ENCODE results near the gene ASB7. TPM values are rescaled to one million over a fixed set of nuclear protein-coding genes. Genes with fewer than 3 reads are reported as not detected.

The ASB7 gene
- 18.0 and 19.9 TPM in 2 replicates for total RNA-seq

DNA sequence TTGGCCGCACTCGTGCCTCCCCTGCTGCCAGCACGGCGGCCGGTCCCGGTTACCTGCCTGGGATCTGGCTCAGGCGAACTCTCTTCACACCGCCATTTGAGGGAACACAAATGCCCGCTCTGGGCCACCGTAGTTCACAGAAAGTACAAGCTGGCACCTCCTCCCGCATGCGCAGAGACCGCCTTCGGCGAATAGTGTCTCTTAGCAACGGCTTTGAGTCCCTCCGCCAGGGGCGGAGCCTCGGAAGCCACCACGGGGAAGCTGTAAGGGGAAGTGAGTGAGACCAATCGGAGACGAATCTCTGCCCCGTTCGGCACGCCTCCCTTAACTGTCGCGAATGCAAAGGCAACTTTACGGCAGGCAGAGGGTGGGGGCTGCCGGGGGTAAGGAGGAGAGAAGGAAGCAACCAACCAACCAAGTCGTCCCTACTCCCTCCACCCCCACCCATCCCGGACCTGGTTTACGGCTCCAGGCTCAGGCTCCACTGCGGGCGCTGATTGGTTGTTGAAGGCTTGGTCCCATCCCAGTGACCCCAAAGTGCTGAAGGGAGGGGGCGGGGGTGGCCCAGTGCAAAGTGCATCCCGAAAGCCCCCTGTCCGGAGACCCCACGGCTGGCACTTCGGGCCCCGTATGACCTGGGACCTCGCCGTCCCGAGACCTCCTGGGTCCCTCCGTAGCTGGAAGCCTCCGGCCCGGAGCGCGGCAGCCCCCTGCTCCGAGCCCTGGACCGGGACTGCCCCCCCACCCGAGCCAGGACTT lies at the start of gene ASB7, which contains the start of gene LINS1:
Gene ASB7 (plus strand): TSS at position 526 of the 759 bp plus-strand sequence. CDS start 9,628 bp downstream, outside the sequence.
Gene LINS1 (minus strand): TSS at position 121 of the 759 bp plus-strand sequence. CDS start 21,342 bp downstream, outside the sequence.
- DNase-seq (ENCODE audit: low spot score) = peak; percentile 100
- Mint-ChIP-seq H3K4me1 (ENCODE audit: low read depth) (peaks cover 50% of the 10 kb centered on the region), H3K4me3 (ENCODE audit: low read depth) (no peak within 1 kb of the TSS), H3K9me3 (no peaks in the 10 kb centered on the region), H3K27ac (no peak within 1 kb of the TSS), H3K36me3 (ENCODE audit: low read depth) (peaks cover 45% of the 10 kb centered on the region), H3K27me3 (ENCODE audit: low read depth) (no peaks in the 10 kb centered on the region)
- intact Hi-C loops (cut with micrococcal nuclease) = loop anchor here (5.0 kb wide), 5 partner anchors 520 to 1350 kb away; partner anchors contain the start of genes CHSY1, LRRC28, LYSMD4 and TM2D3

- intact Hi-C loops (cut with micrococcal nuclease) = no loop called here
- Mint-ChIP-seq H3K36me3 (ENCODE audit: low read depth) (peaks cover 53% of the 10 kb centered on the region), H3K4me1 (ENCODE audit: low read depth) (no peaks in the 10 kb centered on the region), H3K9me3 (peaks cover 4% of the 10 kb centered on the region), H3K27me3 (ENCODE audit: low read depth) (no peaks in the 10 kb centered on the region), H3K4me3 (ENCODE audit: low read depth) (no peak overlapping the region), H3K27ac (no peak overlapping the region)
- DNase-seq (ENCODE audit: low spot score) = no peak
These were observed 48.9 kb upstream of the ASB7 start for GRCh38 chr15:100553468-100553867.

DNA sequence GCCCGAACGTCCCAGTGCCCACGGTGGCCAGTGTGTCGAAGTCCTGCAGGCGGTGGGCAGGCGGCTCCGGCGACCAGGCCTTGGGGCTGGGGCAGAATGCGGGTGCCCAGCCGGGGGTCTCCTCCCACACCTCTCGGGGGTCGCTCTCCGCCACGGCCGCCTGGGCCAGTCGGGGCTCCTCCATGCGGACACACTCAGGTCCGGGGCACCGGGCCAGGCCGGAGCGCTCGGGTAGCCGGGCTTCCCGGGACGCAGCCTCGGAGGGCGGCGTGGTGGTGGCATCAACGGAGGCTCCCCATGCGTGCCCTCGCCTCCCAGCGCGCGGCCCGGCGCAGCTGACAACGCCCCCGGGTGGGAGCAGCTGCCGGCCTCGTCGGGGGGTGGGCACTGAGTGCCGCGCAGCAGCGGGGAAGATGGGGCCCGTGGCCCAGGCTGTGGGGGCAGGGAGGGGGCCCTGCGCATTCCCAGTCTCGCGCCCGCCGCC lies 43.6 kb upstream of the ASB7 start:
- intact Hi-C loops (cut with micrococcal nuclease) = no loop called here
- no peak for DNase-seq (ENCODE audit: low spot score)
- H3K27me3 Mint-ChIP-seq (ENCODE audit: low read depth) = no peaks in the 10 kb centered on the region
- no peaks in the 10 kb centered on the region for H3K9me3 Mint-ChIP-seq
- H3K4me1 Mint-ChIP-seq (ENCODE audit: low read depth) = no peaks in the 10 kb centered on the region
- peaks cover 59% of the 10 kb centered on the region for H3K36me3 Mint-ChIP-seq (ENCODE audit: low read depth)
- no peak overlapping the region for H3K4me3 Mint-ChIP-seq (ENCODE audit: low read depth)
- H3K27ac Mint-ChIP-seq = no peak overlapping the region

GRCh38 chr15:100559330-100559729 lies 43.1 kb upstream of the ASB7 start:
- H3K4me3 Mint-ChIP-seq (ENCODE audit: low read depth) = no peak overlapping the region
- H3K36me3 Mint-ChIP-seq (ENCODE audit: low read depth) = peaks cover 57% of the 10 kb centered on the region
- H3K9me3 Mint-ChIP-seq = no peaks in the 10 kb centered on the region
- no peaks in the 10 kb centered on the region for H3K27me3 Mint-ChIP-seq (ENCODE audit: low read depth)
- H3K27ac Mint-ChIP-seq = no peak overlapping the region
- H3K4me1 Mint-ChIP-seq (ENCODE audit: low read depth) = no peaks in the 10 kb centered on the region
- no peak for DNase-seq (ENCODE audit: low spot score)
- intact Hi-C loops (cut with micrococcal nuclease) = no loop called here

GRCh38 chr15:100560323-100560722 lies 42.1 kb upstream of the ASB7 start:
- Mint-ChIP-seq H3K4me3 (ENCODE audit: low read depth) (no peak overlapping the region), H3K9me3 (no peaks in the 10 kb centered on the region), H3K4me1 (ENCODE audit: low read depth) (no peaks in the 10 kb centered on the region), H3K27ac (no peak overlapping the region), H3K36me3 (ENCODE audit: low read depth) (peaks cover 54% of the 10 kb centered on the region), H3K27me3 (ENCODE audit: low read depth) (no peaks in the 10 kb centered on the region)
- intact Hi-C loops (cut with micrococcal nuclease) = no loop called here
- DNase-seq (ENCODE audit: low spot score) = no peak

GRCh38 chr15:100565591-100565990 lies 36.8 kb upstream of the ASB7 start:
- no peak overlapping the region for H3K4me3 Mint-ChIP-seq (ENCODE audit: low read depth)
- H3K27me3 Mint-ChIP-seq (ENCODE audit: low read depth) = no peaks in the 10 kb centered on the region
- peaks cover 49% of the 10 kb centered on the region for H3K36me3 Mint-ChIP-seq (ENCODE audit: low read depth)
- DNase-seq (ENCODE audit: low spot score) = no peak
- H3K4me1 Mint-ChIP-seq (ENCODE audit: low read depth) = peaks cover 7% of the 10 kb centered on the region
- intact Hi-C loops (cut with micrococcal nuclease) = no loop called here
- no peaks in the 10 kb centered on the region for H3K9me3 Mint-ChIP-seq
- H3K27ac Mint-ChIP-seq = no peak overlapping the region

GRCh38 chr15:100566850-100567628 lies 35.4 kb upstream of the ASB7 start:
- intact Hi-C loops (cut with micrococcal nuclease) = no loop called here
- no peak for DNase-seq (ENCODE audit: low spot score)
- no peaks in the 10 kb centered on the region for H3K27me3 Mint-ChIP-seq (ENCODE audit: low read depth)
- H3K4me1 Mint-ChIP-seq (ENCODE audit: low read depth) = peaks cover 21% of the 10 kb centered on the region
- no peaks in the 10 kb centered on the region for H3K9me3 Mint-ChIP-seq
- H3K36me3 Mint-ChIP-seq (ENCODE audit: low read depth) = peaks cover 57% of the 10 kb centered on the region
- no peak overlapping the region for H3K4me3 Mint-ChIP-seq (ENCODE audit: low read depth)
- H3K27ac Mint-ChIP-seq = no peak overlapping the region

DNA sequence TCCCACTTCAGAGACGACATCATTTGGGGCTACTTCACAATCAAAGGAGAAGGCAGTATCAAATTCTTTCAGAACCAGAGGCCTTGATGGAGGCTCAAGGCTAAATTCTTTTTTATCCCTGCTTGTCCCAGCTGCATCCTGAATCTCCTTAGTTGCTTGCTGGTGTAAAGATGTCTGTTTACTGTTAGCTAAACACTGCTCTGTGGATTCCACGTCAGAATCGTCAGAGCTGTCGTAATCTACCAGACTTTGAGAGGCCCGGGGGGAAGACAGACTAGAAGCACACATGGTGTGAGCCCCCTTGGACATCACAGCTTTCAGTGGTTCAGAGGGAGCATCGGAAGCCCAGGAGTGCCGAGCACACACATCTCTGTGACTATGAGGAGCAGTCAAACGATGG lies 33.0 kb upstream of the ASB7 start:
- no peak overlapping the region for H3K27ac Mint-ChIP-seq
- no peak for DNase-seq (ENCODE audit: low spot score)

GRCh38 chr15:100570275-100570674 lies 32.1 kb upstream of the ASB7 start:
- H3K4me3 Mint-ChIP-seq (ENCODE audit: low read depth) = no peak overlapping the region
- peaks cover 27% of the 10 kb centered on the region for H3K4me1 Mint-ChIP-seq (ENCODE audit: low read depth)

More for the DNA sequence above, 33.0 kb upstream of the ASB7 start:
- Mint-ChIP-seq H3K4me1 (ENCODE audit: low read depth) (peaks cover 27% of the 10 kb centered on the region), H3K9me3 (no peaks in the 10 kb centered on the region), H3K27me3 (ENCODE audit: low read depth) (no peaks in the 10 kb centered on the region), H3K36me3 (ENCODE audit: low read depth) (peaks cover 57% of the 10 kb centered on the region), H3K4me3 (ENCODE audit: low read depth) (no peak overlapping the region)
- intact Hi-C loops (cut with micrococcal nuclease) = no loop called here

DNA sequence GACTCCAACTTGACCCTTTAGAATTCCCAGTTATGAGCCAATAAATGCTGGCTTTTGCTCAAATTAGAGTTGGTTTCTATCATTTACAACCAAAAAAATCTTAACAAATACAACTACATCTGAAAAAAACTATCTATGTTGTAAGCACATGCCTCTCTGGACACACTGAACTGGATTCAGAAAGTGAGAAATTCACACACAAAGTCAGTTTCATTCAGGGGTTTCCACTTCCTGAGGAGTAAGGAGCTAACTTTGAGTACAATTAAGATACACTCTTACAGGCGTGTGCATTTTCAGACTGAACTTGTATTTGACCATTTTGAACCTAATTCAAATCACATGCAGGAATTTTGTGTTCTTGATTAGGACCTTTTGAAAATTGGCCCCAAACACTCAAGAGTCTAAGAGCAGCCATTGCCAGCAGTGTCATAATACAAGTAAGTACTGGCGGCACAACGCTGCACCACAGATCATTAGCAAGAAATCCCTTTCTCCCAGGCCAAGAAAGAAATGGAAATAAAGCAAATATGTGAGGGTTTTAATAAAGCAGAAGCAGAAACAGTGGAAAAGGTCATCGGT lies 31.6 kb upstream of the ASB7 start:
- H3K4me3 Mint-ChIP-seq (ENCODE audit: low read depth) = peak overlapping the region; percentile 41
- no peaks in the 10 kb centered on the region for H3K9me3 Mint-ChIP-seq
- H3K27ac Mint-ChIP-seq = peak overlapping the region; percentile 57
- peaks cover 61% of the 10 kb centered on the region for H3K36me3 Mint-ChIP-seq (ENCODE audit: low read depth)
- H3K27me3 Mint-ChIP-seq (ENCODE audit: low read depth) = no peaks in the 10 kb centered on the region
- DNase-seq (ENCODE audit: low spot score) = no peak
- intact Hi-C loops (cut with micrococcal nuclease) = loop anchor here (5.0 kb wide), 1 partner anchor 219 kb away; no protein-coding TSS in a partner anchor
- peaks cover 33% of the 10 kb centered on the region for H3K4me1 Mint-ChIP-seq (ENCODE audit: low read depth)

More at GRCh38 chr15:100570275-100570674, 32.1 kb upstream of the ASB7 start:
- no peaks in the 10 kb centered on the region for H3K27me3 Mint-ChIP-seq (ENCODE audit: low read depth)
- H3K9me3 Mint-ChIP-seq = no peaks in the 10 kb centered on the region
- no peak for DNase-seq (ENCODE audit: low spot score)
- intact Hi-C loops (cut with micrococcal nuclease) = loop anchor here (5.0 kb wide), 1 partner anchor 218 kb away; no protein-coding TSS in a partner anchor
- H3K36me3 Mint-ChIP-seq (ENCODE audit: low read depth) = peaks cover 59% of the 10 kb centered on the region
- H3K27ac Mint-ChIP-seq = peak overlapping the region; percentile 57

- Mint-ChIP-seq H3K4me1 (ENCODE audit: low read depth) (peaks cover 33% of the 10 kb centered on the region), H3K27me3 (ENCODE audit: low read depth) (no peaks in the 10 kb centered on the region), H3K4me3 (ENCODE audit: low read depth) (no peak overlapping the region), H3K27ac (peak overlapping the region; percentile 12), H3K9me3 (no peaks in the 10 kb centered on the region), H3K36me3 (ENCODE audit: low read depth) (peaks cover 64% of the 10 kb centered on the region)
- intact Hi-C loops (cut with micrococcal nuclease) = loop anchor here (2.0 to 5.0 kb wide), 2 partner anchors 25 to 219 kb away; no protein-coding TSS in a partner anchor
- no peak for DNase-seq (ENCODE audit: low spot score)
These were observed 30.7 kb upstream of the ASB7 start for GRCh38 chr15:100571592-100572167.

GRCh38 chr15:100572362-100572983 lies 29.9 kb upstream of the ASB7 start:
- peaks cover 71% of the 10 kb centered on the region for H3K36me3 Mint-ChIP-seq (ENCODE audit: low read depth)
- H3K27ac Mint-ChIP-seq = no peak overlapping the region
- DNase-seq (ENCODE audit: low spot score) = no peak
- intact Hi-C loops (cut with micrococcal nuclease) = loop anchor here (2.0 to 5.0 kb wide), 2 partner anchors 24 to 220 kb away; no protein-coding TSS in a partner anchor
- H3K4me1 Mint-ChIP-seq (ENCODE audit: low read depth) = peaks cover 33% of the 10 kb centered on the region
- no peaks in the 10 kb centered on the region for H3K27me3 Mint-ChIP-seq (ENCODE audit: low read depth)
- no peaks in the 10 kb centered on the region for H3K9me3 Mint-ChIP-seq
- no peak overlapping the region for H3K4me3 Mint-ChIP-seq (ENCODE audit: low read depth)

Measured in activated T-helper 2 cell treated with anti-CD3 and anti-CD28 coated beads, Interferon-gamma antibody, Interleukin-2, Interleukin-4, amounts not matched to agents 10 μg/mL and 5 μg/mL and 100 μg/mL, durations not matched to agents 14 hours and 24 hours and 36 hours (primary cell).